Ascending aorta (tissue), 2 donors: ENCODE measurements around the gene ANKRD63. TPM values are rescaled to one million over a fixed set of nuclear protein-coding genes. Genes with fewer than 3 reads are reported as not detected.

ENCODE experiments used
- DNase-seq, 2 donors: peaks; one replicate each; pipeline ENCODE4 v3.0.0-alpha.2; 2019; ENCODE audit warnings: low spot score in 2 of 2
- H3K27ac ChIP-seq, 2 donors: fragments of 200-600 bp; sonication (generic); one replicate each; pipeline ENCODE4 v1.5.1; 2016 to 2017; ENCODE audit warnings: mild to moderate bottlenecking in 1 of 2
- H3K27me3 ChIP-seq: fragments of 200-600 bp; sonication (generic); one replicate; pipeline ENCODE4 v1.5.1; 2017
- H3K36me3 ChIP-seq, 2 donors: fragments of 200-600 bp; sonication (generic); one replicate each; pipeline ENCODE4 v1.5.1; 2016
- H3K4me1 ChIP-seq, 2 donors: fragments of 200-600 bp; sonication (generic); one replicate each; pipeline ENCODE4 v1.5.1; 2016 to 2017; ENCODE audit warnings: mild to moderate bottlenecking in 1 of 2
- H3K4me3 ChIP-seq, 2 donors: fragments of 200-600 bp; sonication (generic); one replicate each; pipeline ENCODE4 v1.5.1; 2016 to 2017; ENCODE audit warnings: mild to moderate bottlenecking in 1 of 2
- H3K9me3 ChIP-seq, 2 donors: fragments of 200-600 bp; sonication (generic); one replicate each; pipeline ENCODE4 v1.5.1; 2016
- CTCF ChIP-seq, 3 experiments: fragments of 200-600 bp in 2 of 3; fragments of 450-650 bp in 1 of 3; sonication (generic) in 2 of 3; IDR thresholded peaks; one replicate each; pipeline ENCODE4 v1.5.1; 2016 to 2019; ENCODE audit warnings: antibody characterized with exemption in 3 of 3, mild to moderate bottlenecking in 1 of 3, moderate library complexity in 1 of 3
- intact Hi-C: fragments of 100-400 bp; cut with DNase I; formaldehyde crosslinking; loops from one replicate; pipeline ENCODE4 v1.15.1; 2023
- total RNA-seq: library from RNA; depleted of rRNA; stranded (reverse); fragments of >200 nt; gene quantifications from one replicate; pipeline ENCODE4 v1.1.0, GENCODE V29; 2016

The ANKRD63 gene
- total RNA-seq, 1 donor from 2014 or later = not detected

- no peaks in the 10 kb centered on the region for H3K27me3 ChIP-seq
- H3K4me3 ChIP-seq = no peak overlapping the region
- intact Hi-C loops = no loop called here
- no peak for TF ChIP-seq CTCF (IDR thresholded peaks at IDR 0.05)
- DNase-seq = no peak
- H3K27ac ChIP-seq = no peak overlapping the region
- no peaks in the 10 kb centered on the region for H3K9me3 ChIP-seq
- no peaks in the 10 kb centered on the region for H3K36me3 ChIP-seq
- no peaks in the 10 kb centered on the region for H3K4me1 ChIP-seq
Observed at GRCh38 chr15:40301467-40302179, 18.8 kb upstream of the ANKRD63 start.

DNA sequence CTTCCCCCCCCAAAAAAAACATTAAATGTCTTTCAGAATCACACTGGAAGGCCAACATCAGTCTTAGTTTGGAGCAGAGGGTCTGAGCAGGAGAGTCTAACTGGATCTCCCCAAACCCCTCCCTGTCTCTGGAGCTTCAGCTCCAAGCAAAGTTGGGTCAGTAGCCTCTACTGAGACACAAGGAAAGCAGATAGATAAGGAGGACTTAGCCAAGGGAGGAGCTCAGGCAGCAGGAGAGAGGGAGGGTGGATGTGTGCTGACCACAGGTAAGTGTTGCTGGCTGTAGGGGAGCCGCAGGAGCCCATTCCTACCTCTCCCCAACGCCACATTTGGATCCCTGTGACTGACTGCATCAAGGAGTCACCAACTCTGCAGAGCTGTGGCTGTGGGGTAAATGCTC, 17.9 kb upstream of the ANKRD63 start:
- Histone ChIP-seq H3K27me3 (no peaks in the 10 kb centered on the region), H3K4me1 (no peaks in the 10 kb centered on the region), H3K9me3 (no peaks in the 10 kb centered on the region), H3K36me3 (no peaks in the 10 kb centered on the region), H3K27ac (no peak overlapping the region), H3K4me3 (no peak overlapping the region)
- no peak for DNase-seq
- TF ChIP-seq CTCF (IDR thresholded peaks at IDR 0.05) = no peak
- intact Hi-C loops = no loop called here

DNA sequence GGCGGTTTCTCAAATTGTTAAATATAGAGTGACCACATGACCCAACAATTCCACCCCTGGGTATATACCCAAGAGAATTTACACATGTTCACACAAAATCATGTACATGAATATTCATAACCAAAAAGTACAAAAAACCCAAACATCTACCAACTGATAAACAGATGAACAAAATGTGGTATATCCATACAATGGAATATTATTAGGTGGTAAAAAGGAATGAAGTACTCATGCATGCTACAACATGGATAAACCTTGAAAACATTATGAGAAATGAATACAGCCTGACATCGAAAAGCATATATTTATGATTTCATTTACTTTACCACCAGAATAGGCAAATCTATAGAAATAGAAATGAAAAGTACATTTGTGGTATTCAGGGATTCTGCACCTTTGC, 17.5 kb upstream of the ANKRD63 start:
- DNase-seq = no peak
- Histone ChIP-seq H3K27ac (no peak overlapping the region), H3K27me3 (no peaks in the 10 kb centered on the region), H3K36me3 (no peaks in the 10 kb centered on the region), H3K4me3 (no peak overlapping the region), H3K4me1 (no peaks in the 10 kb centered on the region), H3K9me3 (no peaks in the 10 kb centered on the region)
- no peak for TF ChIP-seq CTCF (IDR thresholded peaks at IDR 0.05)
- intact Hi-C loops = no loop called here

GRCh38 chr15:40298216-40298935, 15.5 kb upstream of the ANKRD63 start:
- H3K27ac ChIP-seq = no peak overlapping the region
- H3K27me3 ChIP-seq = no peaks in the 10 kb centered on the region
- no peak for TF ChIP-seq CTCF (IDR thresholded peaks at IDR 0.05)
- H3K4me3 ChIP-seq = no peak overlapping the region
- no peak for DNase-seq
- intact Hi-C loops = no loop called here
- no peaks in the 10 kb centered on the region for H3K36me3 ChIP-seq
- no peaks in the 10 kb centered on the region for H3K4me1 ChIP-seq
- no peaks in the 10 kb centered on the region for H3K9me3 ChIP-seq

- Histone ChIP-seq H3K27ac (no peak overlapping the region), H3K9me3 (no peaks in the 10 kb centered on the region), H3K4me3 (no peak overlapping the region), H3K27me3 (no peaks in the 10 kb centered on the region), H3K36me3 (no peaks in the 10 kb centered on the region), H3K4me1 (no peaks in the 10 kb centered on the region)
- intact Hi-C loops = no loop called here
- TF ChIP-seq CTCF (IDR thresholded peaks at IDR 0.05) = no peak
- no peak for DNase-seq
Observed at GRCh38 chr15:40297356-40297755, 14.5 kb upstream of the ANKRD63 start.
